Uterus (tissue), 2 donors: ENCODE results near the gene EFTUD2.

ENCODE experiments used
- CTCF ChIP-seq, 4 experiments: fragments of 200-600 bp in 2 of 4; fragments of 450-650 bp in 2 of 4; sonication (generic) in 2 of 4; IDR thresholded peaks; one replicate each; pipeline ENCODE4 v1.5.1; 2016 to 2019; ENCODE audit warnings: antibody characterized with exemption in 4 of 4, mild to moderate bottlenecking in 2 of 4, moderate library complexity in 1 of 4
- POLR2A ChIP-seq, 2 donors: fragments of 450-650 bp; IDR thresholded peaks; one replicate each; pipeline ENCODE4 v1.6.1; 2016; ENCODE audit warnings: antibody characterized with exemption in 2 of 2, mild to moderate bottlenecking in 1 of 2, moderate library complexity in 1 of 2

GRCh38 chr17:44902135-44902760, 3.0 kb upstream of the EFTUD2 start:
- no peak for TF ChIP-seq CTCF (IDR thresholded peaks at IDR 0.05)
- no peak for TF ChIP-seq POLR2A (IDR thresholded peaks at IDR 0.05)
